Measurements from ENCODE around the gene SH2D4B.

The SH2D4B gene

GRCh38 chr10:80523773-80524172, 13.9 kb upstream of the SH2D4B start:
- TF ChIP-seq, protein P1, sequence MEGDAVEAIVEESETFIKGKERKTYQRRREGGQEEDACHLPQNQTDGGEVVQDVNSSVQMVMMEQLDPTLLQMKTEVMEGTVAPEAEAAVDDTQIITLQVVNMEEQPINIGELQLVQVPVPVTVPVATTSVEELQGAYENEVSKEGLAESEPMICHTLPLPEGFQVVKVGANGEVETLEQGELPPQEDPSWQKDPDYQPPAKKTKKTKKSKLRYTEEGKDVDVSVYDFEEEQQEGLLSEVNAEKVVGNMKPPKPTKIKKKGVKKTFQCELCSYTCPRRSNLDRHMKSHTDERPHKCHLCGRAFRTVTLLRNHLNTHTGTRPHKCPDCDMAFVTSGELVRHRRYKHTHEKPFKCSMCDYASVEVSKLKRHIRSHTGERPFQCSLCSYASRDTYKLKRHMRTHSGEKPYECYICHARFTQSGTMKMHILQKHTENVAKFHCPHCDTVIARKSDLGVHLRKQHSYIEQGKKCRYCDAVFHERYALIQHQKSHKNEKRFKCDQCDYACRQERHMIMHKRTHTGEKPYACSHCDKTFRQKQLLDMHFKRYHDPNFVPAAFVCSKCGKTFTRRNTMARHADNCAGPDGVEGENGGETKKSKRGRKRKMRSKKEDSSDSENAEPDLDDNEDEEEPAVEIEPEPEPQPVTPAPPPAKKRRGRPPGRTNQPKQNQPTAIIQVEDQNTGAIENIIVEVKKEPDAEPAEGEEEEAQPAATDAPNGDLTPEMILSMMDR (IDR thresholded peaks at IDR 0.05): no peak

GRCh38 chr10:80524190-80524909, 13.4 kb upstream of the SH2D4B start:
- TF ChIP-seq, protein P1 (IDR thresholded peaks at IDR 0.05): no peak

GRCh38 chr10:80526218-80526617, 11.5 kb upstream of the SH2D4B start:
- TF ChIP-seq, protein P1 (IDR thresholded peaks at IDR 0.05): no peak

DNA sequence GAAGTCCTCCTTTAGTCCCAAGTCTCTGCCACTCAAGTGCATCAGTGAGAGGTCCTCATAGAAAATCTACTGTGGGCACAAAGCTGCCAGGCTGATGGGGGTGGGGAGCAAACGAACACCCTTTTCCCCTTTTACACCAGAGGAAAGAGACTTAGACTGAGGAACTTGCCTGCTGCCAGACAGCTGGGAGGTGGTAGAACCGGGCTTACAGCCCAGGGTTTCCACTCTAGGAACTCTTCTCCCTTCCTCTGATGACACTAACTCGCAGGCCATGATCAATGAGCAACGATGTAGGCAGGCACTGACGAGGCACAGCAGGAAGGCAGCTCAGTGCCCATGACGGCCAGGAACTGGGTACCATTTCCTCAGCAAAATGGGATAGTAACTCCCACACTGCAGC, 11.0 kb upstream of the SH2D4B start:
- TF ChIP-seq, protein P1 (IDR thresholded peaks at IDR 0.05): no peak

GRCh38 chr10:80528185-80528700, 9.5 kb upstream of the SH2D4B start:
- TF ChIP-seq, protein P1 (IDR thresholded peaks at IDR 0.05): no peak

- TF ChIP-seq, protein P1 (IDR thresholded peaks at IDR 0.05): no peak
These were observed 8.8 kb upstream of the SH2D4B start for GRCh38 chr10:80528901-80529300.

- TF ChIP-seq, protein P1 (IDR thresholded peaks at IDR 0.05): no peak
These were observed 8.1 kb upstream of the SH2D4B start for GRCh38 chr10:80529604-80530003.
